ENCODE measurements around the gene ADSS1.

Gene ADSS1

DNA sequence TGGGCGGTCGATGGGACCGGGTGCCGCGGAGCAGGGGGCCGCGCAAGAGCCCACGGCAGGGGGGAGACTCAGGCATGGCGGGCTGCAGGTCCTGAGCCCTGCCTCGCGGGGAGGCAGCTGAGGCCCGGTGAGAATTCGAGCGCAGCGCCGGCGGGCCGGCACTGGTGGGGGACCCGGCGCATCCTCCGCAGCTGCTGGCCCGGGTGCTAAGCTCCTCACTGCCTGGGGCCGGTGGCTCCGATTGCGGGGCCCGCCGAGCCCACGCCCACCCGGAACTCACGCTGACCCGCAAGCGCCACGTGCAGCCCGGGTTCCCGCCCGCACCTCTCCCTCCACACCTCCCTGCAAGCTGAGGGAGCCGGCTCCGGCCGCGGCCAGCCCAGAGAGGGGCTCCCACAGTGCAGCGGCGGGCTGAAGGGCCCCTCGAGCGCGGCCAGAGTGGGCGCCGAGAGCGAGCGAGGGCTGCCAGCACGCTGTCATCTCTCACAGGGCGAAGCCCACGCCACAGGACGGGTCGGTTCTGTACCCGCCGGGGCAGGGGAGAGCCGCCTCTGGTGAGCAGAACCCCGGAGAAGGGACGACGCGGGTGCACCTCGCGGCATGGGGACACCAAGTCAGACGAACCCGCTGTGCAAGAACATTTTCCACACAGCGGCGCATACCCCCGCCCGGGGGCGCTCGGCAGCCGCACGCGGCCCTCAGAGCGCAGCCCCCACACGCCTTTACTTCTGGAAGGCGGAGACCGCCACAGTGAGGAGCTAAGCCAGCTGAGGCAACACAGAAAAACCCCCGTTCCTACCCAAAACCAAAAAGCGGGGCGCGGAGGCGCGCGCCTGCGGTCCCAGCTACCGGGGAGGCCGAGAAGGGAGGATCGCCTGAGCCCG is 27.8 kb downstream of the ADSS1 start:
- DNase-seq = no peak

GRCh38 chr14:104752423-104752734 is 28.4 kb downstream of the ADSS1 start:
- no peak for DNase-seq

DNA sequence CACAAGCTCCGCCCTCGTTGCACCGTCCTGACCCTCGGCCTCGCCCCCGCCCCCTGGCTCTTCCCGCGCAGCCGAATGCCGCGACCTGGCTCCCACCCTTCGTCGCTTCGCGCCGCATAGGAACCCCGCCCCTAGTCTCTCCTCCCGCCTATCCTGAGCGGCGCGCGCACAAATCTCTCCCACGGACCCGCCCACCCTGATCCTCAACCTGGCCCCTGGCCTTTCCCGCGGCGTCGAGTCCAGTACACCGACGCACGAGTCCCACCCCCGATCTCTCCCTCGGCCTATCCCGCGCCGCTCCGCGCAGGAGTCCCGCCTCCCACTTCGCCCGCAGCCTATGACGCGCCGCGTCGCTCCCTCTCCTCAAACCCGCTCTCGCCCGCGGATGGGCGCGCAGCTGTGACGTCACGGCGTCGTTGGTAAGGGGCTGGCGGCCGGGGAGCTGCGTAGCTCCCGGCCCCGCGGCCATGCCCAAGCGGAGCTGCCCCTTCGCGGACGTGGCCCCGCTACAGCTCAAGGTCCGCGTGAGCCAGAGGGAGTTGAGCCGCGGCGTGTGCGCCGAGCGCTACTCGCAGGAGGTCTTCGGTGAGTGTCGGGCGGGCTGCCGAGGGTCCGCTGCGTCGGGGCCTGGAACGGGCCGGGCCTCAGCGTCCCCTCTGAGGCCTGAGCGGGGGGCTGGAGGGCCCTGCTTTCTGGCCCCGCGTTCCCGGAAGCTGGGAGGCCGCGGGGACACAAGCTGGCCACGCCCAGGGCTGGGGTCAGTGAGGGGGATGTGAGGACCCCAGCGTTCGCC is 28.9 kb downstream of the ADSS1 start, which contains the start of gene SIVA1:
Gene SIVA1, plus strand, starts transcription at position 413 of the 793 bp plus-strand sequence. Its CDS starts 55 bp downstream, at position 468.
- DNase-seq = peak; percentile 99

GRCh38 chr14:104753528-104754212 is 29.6 kb downstream of the ADSS1 start:
- DNase-seq = no peak

GRCh38 chr14:104754213-104754851 is 30.3 kb downstream of the ADSS1 start:
- DNase-seq = no peak

GRCh38 chr14:104755621-104756020 is 31.6 kb downstream of the ADSS1 start:
- DNase-seq = no peak

DNA sequence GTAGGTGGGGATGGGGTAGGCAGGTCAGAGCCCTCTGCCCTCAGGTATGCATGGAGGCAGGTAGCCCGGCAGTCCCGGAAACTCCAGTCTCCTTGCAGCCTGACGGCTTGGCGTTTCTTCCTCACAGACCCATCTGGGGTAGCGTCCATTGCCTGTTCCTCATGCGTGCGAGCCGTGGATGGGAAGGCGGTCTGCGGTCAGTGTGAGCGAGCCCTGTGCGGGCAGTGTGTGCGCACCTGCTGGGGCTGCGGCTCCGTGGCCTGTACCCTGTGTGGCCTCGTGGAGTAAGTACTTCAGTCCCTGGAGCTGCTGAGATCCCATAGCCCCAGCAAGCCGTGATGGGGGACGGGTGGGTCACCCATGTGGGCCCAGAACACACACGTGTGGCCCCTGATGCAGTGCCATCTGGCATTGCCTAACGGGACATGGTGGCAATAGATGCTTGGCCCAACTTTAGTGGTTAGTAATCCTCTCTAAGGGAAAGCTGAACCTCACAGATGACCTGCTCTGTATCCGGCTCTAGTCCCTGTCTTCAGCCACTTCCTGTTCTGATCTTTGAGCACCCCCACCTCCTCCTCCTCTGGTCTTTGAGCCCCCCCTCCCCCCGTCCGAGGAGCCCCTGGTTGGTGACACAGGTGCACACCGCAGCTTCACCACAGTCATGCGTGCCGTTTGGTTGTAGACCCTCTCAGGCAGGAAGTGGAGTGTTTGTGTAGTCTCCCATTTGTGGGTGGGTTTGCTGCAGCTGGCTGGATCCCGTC is 32.6 kb downstream of the ADSS1 start:
- DNase-seq = no peak

DNA sequence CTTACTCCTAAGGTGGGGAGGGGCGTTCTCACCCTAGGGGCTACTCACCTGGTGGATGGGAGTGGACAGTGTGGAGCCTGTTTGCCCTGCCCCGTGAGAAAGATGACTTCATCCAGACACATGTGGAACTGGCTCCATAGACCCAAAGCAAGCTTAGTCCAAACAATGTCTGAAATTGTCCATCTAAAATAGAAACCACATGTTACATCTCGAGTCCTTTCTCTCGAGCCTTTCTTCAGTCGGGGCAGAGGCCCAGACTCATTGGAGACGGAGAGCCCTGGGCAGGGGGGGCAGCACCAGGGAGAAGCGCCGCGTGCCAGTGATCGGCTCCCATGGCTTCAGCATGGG is 33.2 kb downstream of the ADSS1 start:
- no peak for DNase-seq

DNA sequence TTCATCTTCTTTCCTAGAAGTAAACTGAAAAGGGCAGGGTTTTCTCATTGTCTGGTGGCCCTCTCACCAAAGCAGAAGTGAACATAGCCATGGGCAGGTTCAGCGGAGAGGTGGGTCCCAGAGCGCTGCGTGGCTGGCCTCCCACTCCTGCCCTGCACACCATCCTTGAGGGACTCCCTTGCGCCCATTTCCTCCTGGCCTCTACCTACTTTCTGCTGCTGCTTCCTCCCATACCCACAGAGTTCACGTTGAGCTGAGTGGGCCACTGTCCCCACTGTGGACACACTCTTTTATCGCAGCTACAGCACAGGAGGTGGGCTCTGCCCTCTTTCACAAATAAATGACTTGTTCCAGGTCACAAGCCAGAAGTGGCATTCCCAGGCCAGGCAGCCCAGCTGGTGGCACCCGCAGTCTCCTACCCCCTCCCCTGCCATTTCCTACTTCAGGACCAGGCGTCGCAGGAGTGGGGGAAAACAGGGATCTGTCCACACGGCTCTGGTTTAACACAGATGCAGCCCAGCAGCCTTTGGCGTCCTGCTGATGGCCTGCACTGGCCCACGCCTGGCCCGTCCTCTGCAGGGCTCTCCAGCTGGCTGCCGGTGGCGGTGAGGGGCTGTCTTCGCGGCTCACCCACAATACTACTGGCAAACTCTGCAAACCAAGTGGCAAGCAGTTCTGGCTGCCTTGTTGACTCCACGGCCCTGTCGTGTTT is 33.8 kb downstream of the ADSS1 start:
- no peak for DNase-seq

DNA sequence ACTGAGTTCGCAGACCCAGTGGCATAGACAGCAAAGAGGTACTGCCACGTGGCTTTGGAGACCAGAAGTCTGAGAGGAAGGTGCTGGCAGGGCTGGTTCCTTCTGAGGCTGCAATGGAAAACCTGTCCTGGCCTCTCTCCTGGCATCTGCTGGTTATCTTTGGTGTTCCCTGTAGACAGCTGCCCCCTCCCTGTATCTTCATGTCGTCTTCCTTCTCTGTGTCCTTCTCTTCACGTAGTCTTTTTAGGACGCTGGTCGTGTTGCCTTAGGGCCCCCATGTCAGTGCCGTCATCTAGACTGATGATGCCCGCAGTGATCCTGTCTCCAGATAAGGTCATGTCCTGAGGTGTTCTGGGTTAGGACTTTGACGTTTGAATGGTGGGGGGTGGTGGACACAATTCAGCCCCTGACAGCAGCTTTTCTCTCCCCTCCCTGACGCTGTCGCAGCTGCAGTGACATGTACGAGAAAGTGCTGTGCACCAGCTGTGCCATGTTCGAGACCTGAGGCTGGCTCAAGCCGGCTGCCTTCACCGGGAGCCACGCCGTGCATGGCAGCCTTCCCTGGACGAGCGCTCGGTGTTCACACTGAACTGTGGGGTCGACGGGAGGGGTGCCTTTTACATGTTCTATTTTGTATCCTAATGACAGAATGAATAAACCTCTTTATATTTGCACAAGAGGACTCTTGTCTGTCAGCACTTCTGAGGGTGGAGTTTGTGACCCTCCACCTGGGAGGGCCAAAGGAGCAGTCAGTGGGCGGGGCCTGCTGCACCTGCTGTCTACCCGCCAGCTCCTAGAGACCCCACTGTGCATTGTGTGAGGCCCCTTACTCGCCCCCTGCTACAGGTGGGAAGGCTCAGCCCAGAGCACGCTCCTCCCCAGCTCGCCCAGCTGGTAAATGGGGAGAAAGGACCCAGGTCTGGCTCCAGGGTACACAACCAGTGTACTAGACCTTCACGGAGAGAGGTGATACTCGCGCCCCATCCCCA is 35.2 kb downstream of the ADSS1 start:
- no peak for DNase-seq

DNA sequence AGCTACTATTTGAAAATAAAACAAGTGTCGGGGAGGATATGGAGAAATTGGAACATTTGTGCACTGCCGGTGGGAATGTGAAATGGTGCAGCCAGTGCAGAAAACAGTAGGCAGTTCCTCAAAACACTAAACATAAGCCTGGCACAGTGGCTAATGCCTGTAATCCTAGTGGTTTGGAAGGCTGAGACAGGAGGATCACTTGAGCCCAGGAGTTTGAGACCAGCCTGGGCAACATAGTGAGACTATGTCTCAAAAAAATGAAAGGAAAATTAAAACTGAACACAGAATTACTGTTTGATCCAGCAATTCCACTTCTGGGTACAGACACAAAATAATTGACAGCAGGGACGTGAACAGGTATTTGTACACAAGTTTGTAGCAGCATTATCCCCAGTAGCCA is 41.5 kb downstream of the ADSS1 start:
- DNase-seq = no peak

DNA sequence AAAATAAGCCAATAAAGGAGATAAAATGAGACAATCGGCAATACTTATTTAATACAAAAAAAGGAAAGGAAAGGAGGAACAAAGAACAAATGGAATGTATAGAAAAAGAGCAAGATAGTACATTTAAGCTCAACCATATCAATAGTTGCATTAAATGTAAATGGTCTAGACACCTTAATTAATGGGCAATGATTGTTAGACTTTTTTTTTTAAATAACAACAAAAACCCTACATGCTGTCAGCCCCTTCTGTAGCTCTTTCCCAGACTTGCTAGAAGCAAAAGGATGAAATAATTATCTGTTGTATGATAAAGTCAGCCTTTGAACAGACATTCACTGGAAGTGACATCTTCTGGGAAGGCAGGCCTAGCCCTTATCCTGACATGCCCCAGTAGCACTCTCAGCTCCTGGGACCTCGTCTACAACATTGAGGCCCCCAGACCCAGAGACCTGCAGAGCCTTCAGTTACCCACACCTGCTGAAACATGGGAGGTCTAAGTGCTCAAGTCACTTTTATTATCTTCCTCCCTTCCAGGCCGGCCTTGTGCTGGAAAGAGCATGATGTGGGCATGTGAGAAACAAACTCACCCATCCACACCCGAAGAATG is 42.3 kb downstream of the ADSS1 start:
- DNase-seq = no peak

- no peak for DNase-seq
These were observed 43.0 kb downstream of the ADSS1 start for GRCh38 chr14:104766863-104767633.

DNA sequence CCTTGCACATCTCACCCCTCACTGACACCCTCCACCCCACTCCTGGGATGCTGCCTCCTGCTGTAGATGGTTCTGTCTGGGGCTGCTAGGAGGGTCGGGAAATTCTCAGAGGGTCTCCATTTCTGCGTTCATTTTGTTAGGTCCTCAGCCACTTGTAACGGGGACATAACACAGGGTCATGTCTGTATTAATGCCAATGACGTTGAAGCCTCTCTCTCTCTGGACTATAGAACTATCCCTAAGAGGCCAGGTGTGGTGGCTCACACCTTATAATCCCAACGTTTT is 43.5 kb downstream of the ADSS1 start:
- no peak for DNase-seq

DNA sequence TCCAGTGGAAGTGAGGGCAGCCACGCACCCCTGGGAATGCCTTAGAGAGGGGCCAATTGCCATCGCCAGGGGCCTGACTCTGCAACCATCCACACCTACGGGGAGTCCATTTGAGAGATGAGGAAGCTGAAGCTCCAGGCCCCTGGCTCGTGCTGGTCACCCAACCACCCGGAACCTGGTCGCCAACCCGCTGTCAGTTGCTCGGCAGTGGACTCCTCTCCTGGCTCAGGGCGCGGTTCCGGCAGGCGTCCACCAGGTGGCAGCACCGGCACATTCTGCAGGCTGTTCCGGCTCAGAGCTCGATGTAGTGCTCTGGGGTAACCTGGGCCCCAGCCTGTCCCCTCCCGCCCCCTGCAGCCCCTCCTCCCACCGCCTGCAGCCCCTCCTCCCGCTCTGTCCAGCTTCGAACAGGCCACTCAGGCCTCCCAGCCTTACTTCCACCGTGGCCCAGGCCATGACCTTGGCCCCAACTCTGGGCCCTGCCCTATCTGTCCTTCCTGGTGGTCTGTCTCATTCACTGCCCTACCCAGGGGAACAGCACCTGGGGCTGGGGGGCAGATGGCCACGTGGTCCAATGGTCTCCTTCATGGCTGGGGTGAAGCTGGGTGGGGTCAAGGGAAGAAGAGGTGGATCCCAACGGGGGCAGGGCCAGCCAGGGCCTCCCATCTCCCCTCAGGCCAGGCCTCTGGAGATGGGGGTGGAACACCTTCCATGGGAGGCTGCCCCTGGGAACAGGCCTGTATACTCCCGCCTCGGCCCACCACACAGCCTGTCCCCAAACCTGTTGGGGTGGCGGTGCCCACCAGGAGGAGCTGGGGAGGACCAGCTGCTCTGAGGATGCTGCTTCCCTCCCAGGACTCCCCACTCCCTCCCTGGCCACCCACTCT is 44.7 kb downstream of the ADSS1 start:
- DNase-seq = peak; percentile 74

GRCh38 chr14:104769324-104770071 is 45.5 kb downstream of the ADSS1 start:
- DNase-seq = no peak

DNA sequence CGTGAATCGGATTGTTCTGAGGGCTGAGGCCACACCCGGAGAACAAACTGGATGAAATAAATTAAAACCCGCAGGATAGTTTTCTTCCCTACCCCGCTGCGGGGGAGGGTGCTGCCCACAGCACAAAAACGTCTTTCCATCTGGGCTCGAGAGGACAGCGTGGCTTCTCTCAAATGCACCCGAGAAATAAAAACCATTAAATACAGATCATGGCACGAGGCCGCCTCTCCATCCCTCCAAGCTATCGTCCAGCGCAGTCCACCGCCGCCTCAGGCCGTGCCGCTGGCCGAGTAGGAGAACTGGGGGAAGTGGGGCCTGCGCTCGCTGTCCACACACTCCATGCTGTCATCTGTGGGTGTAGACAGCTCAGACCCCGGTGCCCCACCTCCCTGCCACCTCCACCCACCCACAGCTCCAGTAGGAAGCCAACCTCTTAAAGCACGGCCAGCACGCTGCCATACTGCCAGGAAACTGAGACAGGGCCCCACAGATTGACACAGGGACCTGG is 46.1 kb downstream of the ADSS1 start:
- DNase-seq = no peak
